ENCODE results near the gene SERPINE2.
"Not testable (repeated sequence)": the region's sequence is repeated elsewhere in the genome, so short reads cannot be mapped to it uniquely, and the experiment has no call there.

SERPINE2 gene

DNA sequence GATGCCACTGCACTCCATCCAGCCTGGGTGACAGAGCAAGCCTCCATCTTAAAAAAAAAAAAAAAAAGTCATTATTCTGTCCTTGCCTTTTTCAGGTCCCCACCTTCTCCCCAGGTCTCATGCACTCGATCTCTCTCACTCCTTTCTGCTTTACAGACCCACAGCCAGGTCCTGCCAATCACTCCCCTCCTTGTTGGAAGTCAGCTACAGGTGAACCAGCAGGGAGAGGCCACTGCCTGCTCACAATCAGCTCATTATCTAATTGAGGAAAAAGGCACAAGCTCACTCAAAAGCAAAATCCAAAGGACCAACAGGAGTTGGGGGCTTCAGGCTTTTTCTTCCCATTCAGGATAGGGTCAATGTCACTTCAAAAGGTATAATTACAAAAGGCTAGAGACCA, 96.0 kb downstream of the SERPINE2 start:
- no peak for DNase-seq (ENCODE audit: low read depth in 2 of 2)

DNA sequence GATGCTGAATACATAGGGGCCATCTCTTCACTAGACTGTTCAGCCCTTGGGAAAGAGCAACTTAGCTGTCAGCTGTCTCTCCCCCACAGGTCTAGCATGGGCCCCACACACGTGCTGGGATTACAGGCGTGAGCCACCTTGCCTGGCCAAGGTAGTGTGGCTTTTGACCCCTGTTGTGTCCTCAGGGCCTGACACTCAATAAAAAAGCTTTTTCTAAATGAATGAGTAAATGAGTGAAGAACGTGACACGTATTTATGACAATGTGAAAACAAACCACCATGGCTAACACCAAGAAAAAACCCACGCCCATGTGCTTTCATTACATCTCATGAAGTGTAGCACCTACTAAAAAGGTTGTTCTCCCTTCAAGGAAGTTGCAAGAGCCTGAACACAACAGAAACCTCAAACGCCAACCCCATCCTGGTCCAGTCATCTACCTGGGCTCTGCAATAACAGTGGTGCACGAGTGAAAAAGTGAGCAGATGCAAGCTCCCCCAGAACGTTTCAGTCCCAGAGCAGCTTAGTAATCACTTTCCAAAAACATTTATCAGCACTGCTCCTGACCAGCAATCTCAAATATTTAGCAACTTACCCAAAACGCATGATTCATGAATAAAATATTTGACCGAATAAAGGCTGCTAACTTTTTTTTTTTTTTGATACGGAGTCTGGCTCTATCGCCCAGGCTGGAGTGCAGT, 97.4 kb downstream of the SERPINE2 start:
- DNase-seq (ENCODE audit: low read depth in 2 of 2) = peak; percentile 80 to 81

DNA sequence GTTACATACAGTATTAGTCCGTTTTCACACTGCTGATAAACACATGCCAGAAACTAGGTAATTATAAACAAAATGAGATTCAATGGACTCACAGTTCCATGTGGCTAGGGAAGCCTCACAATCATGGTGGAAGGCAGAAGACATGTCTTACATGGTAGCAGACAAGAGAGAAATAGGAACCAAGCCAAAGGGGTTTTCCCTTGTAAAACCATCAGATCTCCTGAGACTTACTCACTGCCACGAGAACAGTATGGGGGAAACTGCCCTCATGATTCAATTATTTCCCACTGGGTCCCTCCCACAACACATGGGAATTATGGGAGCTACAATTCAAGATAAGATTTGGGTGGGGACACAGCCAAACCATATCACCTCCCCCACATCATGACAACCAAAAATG, 99.6 kb downstream of the SERPINE2 start:
- DNase-seq (ENCODE audit: low read depth in 2 of 2) = not testable (repeated sequence)

DNA sequence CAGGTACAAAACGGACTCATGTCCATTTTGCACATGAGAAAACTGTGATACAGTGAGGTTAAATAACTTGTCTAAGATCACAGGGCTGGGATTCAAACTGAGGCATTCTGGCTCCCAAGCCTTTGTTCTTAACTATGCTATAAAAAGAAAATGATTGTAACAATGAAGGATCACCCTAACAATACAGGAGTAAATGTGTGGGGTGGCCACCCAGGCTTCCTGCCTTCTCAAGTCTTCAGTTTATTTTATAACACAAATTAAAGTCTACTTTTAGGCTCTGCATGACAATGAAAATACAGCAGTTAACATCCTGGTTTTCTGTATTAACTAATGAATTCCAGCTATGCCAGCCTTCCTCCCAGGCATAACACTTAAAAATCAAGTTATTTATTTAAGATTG, 101.6 kb downstream of the SERPINE2 start:
- no peak for DNase-seq (ENCODE audit: low read depth in 2 of 2)

GRCh38 chr2:223936862-223937326, 102.2 kb downstream of the SERPINE2 start:
- no peak for DNase-seq (ENCODE audit: low read depth in 2 of 2)

DNA sequence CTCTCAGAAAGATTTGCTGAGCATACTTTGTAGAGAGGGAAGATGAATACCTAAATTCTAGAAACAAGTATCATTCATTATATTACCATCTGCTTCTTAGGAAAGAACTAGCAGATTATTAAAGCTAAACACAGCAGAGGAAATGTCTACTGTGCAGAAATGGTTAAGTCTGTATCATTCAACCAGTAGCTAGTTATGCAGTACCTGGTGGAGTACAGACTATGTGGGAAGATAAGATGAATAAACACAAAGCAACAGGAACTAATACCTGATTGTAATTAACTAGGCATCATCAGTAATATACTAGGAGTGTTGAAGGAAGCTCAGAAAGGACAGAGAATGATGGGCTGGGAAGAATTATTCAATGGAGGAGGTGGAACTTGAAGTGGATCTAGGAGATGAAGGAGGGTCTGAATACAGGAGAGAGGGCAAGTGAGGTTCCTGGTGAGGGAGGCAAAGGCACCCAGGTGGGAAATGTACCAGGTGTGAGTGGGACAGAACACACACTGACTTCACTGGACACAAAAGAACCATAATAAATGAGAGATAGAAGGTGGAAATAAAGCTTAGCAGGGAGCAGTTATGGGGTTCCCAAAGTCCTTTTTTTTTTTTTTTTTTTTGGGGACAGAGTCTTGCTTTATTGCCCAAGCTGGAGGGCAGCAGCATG, 103.5 kb downstream of the SERPINE2 start:
- no peak for DNase-seq (ENCODE audit: low read depth in 2 of 2)

DNA sequence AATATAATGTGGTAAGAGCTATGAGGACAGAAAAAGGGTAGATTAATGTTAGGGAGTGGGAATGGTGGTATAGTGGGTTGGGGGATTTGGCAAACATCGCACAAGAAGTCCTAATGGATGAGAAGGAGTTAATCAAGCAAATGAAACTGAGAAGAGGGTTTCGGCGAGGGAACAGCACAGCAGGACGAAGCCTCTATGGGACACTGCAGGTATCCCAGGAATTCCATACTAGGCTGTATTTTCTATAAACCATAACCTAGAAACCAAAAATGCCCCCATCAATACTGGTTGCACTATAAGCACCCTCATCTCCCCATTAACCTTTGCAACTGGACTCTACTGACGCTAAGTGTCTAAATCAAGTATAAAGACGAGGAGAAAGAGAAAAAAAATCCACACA, 104.2 kb downstream of the SERPINE2 start:
- no peak for DNase-seq (ENCODE audit: low read depth in 2 of 2)

- DNase-seq (ENCODE audit: low read depth in 2 of 2) = no peak
These were observed 106.0 kb downstream of the SERPINE2 start for GRCh38 chr2:223932816-223933800.

GRCh38 chr2:223930103-223930976, 108.7 kb downstream of the SERPINE2 start:
- no peak for DNase-seq (ENCODE audit: low read depth in 2 of 2)

GRCh38 chr2:223929571-223930102, 109.4 kb downstream of the SERPINE2 start:
- no peak for DNase-seq (ENCODE audit: low read depth in 2 of 2)

DNA sequence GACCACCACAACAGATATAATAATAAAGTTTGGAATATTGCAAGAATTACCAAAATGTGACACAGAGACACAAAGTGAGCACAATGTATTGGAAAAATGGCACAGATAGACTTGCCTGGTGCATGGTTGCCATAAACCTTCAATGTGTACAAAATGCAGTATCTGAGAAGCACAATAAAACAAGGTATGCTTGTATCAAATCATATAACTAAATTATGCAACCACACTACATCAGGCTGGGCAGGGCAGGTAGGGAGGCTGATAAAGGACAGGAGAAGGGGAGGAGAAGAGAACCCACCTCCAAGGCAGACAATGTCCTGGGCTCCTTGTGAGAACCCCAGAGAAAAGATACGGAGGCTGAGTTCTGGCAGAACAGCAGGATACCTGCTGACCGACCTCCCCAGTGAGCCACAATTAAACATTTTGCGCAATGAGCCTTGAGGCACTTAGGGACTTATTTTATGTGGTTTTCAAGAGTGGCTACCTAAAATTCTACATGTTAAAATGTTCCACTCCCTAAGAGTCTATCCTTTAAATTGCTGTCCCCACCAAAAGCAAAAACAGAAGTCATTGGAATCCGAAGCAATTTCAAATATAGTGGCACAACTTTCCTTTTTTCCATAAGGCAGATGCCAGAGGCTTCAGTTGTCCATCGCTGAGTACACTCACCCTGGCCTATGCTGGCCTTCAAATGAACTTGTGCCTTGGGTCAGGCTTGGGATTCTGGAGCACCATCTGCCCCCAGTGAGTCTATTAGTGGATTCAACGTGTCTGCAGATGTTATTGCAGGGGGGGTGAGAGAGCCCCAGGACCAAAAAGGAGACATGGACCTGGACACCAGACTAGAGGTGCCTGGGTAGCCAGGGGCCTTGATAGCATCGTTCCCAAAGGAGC, 110.7 kb downstream of the SERPINE2 start:
- DNase-seq (ENCODE audit: low read depth in 2 of 2) = no peak

DNA sequence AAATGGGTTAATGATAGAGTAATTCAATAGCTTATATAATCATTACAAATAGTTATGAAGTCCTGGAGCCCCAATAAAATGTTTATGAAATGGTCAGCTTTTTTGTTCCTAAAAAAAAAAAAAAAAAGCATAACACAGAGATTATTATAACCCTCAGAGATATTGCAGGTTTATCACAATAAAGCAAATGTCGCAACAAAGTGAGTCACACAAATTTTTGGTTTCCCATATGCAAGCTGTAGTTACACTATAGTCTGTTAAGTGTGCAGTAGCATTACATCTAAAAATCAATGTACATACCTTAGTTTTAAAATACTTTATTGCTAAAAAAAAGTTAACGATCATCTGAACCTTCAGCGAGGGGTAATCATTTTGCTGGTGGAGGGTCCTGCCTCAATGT, 114.0 kb downstream of the SERPINE2 start:
- DNase-seq (ENCODE audit: low read depth in 2 of 2) = peak in 1 of 2 experiments; percentile 46
